8988T (cell line): ENCODE measurements around the gene TMC8.
"Not testable (repeated sequence)": the region's sequence is repeated elsewhere in the genome, so short reads cannot be mapped to it uniquely, and the experiment has no call there.

Experiments used
- DNase-seq: peaks from one replicate; pipeline ENCODE4 v3.0.0; 2011

Gene TMC8

DNA sequence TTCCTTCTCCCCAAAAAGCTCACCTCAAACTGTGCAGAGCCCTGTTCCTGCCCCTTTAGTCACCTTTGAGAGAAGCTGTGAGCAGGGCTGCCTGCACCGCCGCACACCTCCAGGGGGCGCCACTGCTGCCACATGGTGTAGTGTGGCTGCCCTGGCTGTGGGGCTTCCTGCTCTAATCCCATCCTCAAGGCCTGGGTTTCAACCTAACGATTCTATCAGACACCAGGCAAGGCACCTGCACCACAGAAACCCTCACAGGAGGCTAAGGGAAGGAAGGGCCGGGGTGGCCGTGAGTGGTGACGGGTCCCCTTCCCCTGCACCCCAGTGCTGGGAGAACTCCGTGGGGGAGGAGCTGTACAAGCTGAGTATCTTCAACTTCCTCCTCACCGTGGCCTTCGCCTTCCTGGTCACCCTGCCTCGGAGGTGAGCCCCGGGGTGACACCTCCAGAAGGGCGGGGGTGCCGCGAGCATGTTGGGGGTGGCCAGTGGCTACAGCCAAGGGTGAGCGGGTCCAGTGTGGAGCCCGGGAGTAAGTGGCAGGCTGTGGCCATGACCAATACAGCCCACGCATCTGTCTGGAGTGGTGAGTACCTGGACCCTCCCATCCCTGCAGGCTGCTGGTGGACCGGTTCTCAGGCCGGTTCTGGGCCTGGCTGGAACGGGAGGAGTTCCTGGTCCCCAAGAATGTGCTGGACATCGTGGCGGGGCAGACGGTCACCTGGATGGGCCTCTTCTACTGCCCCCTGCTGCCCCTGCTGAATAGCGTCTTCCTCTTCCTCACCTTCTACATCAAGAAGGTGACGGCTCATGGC, 7.0 kb downstream of the TMC8 start:
- no peak for DNase-seq

DNA sequence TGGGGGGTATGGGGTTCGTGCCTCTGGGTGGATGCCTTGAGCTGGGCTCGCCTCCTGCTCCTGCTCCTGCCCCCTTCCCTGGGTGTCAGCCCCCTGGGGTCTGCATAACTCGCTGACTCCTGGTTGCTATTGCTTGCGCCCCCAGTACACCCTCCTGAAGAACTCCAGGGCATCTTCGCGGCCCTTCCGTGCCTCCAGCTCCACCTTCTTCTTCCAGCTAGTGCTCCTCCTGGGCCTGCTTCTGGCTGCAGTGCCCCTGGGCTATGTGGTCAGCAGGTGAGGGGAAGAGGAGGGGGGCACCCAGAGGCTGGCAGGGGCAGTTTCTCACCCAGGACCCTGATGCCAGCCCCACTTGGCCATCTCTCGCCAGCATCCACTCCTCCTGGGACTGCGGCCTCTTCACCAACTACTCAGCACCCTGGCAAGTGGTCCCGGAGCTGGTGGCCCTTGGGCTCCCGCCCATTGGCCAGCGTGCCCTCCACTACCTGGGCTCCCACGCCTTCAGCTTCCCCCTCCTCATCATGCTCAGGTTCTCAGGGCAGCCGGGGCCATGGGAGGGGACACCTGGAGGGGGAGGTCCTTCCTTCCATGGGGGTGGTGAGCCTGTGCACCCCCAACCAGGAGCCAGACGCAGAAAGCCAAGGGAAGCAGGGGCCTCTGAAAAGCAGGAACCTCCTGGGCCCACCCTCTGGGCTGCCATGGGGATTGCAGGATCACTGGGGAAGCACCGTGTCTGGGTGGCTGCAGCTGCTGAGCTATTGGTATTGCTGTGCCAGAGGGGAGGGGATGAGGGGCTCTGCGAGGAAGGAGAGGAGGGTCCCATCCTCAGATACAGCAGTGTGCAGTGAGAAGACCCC, 7.9 kb downstream of the TMC8 start:
- no peak for DNase-seq

DNA sequence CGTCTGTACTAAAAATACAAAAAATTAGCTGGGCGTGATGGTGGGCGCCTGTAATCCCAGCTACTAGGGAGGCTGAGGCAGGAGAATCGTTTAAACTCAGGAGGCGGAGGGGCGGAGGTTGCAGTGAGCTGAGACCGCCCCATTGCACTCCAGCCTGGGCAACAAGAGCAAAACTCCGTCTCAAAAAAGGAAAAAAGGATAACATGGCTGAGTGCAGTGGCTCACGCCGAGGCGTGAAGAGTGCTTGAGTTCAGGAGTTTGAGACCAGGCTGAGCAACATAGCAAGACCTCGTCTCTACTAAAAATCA, 9.2 kb downstream of the TMC8 start:
- not testable (repeated sequence) for DNase-seq

DNA sequence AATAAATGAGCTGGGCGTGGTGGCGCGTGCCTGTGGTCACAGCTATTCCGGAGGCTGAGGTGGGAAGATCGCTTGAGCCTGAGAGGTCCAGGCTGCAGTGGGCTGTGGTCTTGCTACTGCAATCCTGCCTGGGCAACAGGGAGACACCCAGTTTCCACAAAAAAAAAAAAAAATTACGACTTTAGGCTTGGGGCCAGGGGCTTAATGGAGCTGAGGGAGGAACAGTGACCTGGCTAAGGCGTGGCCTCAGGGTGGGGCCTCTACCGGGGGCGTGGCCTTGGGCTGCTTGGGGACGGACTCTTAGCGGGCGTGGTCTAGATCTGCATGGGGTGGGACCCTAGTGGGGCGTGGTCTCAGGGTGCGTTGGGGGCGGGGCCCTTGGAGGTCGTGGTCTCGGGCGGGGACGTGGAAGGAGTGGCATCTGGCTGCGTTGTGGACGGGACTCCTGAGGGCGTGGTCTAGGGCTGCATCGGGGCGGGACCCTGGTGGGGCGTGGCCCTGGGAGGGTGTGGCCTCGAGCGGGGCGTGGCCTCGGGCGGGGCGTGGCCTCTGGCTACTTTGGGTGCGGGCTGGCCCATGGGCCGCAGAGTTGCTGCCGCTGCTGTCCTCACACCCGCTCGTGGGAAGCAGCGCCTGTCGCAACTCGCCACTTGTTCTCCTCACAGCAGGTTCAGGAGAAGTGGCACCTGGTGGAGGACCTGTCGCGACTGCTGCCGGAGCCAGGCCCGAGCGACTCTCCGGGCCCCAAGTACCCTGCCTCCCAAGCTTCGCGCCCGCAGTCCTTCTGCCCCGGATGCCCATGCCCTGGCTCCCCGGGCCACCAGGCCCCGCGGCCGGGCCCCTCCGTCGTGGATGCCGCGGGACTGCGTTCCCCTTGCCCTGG, 9.8 kb downstream of the TMC8 start:
- no peak for DNase-seq

DNA sequence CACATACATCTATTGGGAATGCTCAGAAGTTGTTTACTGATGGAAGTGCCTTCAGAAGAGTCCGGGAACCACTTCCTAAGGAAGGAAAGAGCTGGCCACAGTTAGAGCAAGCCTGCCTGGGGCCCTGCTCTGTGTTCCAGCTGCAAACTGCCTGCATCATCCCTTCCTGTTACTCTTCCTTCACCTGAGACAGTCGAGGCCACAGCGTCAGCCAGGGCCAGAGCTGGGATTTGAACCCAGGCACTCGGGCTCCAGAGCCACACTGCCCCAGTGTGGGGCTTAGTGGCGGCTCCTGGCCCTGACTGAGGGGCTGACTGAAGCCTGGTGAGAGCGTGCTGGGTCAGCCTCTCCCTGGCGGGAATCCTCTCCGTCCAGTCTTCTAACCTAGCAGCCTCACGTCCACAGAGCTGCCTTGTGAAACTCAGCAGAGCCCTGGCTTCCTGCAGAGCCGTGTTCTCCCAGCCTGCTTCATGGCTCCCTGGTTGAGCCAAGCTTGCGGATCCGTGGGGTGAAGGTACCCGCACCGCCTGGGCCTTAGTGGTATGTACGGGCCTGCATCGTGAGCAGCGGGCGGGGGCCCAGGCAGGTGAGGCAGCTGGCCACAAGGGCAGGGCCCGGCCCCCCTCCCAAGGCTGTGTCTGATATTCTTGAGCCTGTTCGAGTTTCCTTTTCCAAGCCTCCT, 11.0 kb downstream of the TMC8 start:
- DNase-seq = no peak

DNA sequence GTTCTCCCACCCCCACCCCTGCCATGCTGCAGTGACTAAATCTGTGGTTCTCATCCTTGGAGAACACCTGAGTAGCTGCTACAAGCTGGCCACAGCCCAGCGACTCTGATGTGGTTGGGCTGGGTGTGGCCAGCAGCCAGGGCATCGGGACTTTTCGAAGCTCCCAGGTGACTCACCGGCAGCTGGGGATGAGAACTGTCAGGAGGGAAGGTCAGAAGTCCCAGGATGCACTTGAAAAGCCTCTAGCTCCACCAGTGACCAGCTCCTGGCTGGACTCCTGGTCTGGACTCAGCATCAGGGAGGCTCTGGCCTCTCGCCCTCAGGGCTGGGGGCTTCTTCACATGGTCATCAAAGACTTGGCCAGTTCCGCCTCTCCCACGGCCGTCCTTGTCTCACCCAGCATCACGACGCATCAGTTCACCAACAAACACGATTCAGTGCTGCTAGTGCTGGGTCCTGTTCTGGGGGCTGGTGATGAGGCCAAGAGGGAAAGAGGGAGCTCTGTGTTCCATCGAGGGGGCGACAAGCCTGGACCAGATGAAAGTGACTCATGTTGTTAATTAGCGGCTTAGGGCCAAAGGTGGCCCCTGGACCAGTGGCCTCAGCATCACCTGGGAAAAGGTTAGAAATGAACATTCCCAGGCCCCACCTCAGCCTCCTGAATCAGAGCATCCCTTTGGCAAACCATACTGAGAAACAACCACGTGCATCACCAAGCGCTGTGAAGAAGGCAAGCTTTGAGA, 11.7 kb downstream of the TMC8 start:
- DNase-seq = no peak

DNA sequence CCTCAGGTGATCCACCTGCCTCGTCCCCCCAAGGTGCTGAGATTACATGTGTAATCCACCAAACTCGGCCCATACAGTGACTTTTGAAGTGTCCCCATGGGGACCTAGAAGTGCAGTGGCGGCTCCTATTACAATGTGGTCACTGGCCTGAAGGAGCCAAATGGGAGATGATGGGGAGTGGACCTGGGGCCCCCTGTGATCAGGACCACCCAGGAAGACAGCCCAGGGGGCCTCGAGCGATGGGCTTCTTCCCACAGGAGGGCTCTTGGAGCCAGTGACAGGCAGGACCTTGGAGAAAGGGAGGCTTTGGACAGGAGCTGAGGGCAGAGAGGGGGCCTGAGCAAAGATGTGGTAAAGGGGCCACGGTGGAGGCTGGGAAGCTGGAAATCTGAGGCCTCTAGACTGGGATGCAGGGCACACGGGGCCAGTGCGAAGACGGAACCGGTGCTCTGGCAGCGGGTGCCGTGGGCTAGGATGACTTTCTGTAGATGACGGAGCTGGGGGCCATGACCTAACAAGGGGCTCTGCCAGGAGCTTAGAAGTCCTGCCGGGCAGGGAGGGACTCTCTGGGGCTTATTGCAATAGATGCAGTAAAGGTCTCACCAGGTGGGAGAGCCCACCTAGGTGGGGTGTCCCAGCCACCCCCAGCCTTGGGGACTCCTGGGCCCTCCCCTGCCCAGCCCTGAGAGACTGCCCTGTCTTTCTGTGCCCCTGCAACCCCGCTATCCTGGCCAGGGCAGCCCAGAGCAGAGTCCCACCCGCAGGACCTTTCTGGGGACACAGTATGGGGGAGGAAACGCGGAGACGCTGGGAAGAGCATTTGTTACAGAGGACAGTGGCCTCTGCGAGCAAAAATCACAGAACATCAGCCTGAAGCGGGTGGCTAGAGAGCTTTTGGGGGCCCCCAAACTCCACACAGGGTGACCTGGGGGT, 12.9 kb downstream of the TMC8 start:
- no peak for DNase-seq

DNA sequence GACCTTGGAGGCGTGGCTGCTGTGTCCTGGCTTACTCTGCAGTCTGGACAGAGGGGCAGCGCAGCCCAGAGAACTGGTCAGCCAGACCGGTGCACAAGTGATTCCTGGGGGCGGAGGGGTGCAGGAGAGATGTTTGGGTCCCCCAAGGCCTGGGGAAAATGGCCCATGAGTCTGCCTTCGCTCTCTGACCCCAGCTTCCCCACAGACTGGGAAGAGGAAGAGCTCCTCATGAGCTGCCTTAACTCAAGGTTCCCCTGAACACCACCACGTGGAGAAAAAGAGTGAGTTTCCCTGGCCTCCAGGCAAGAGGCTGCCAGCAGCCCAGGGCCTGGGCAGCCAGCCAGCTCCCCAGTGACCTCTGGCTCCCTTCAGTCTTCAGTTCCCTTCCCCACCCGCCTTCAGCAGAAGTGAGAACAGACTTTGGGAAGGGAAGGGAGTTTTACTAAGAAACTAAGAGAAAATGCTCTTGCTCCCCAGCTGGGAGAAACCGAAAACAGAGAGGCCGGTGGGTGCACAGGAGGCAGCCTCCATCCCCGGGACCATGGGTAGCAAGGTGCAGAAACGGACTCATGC, 13.7 kb downstream of the TMC8 start:
- DNase-seq = no peak

DNA sequence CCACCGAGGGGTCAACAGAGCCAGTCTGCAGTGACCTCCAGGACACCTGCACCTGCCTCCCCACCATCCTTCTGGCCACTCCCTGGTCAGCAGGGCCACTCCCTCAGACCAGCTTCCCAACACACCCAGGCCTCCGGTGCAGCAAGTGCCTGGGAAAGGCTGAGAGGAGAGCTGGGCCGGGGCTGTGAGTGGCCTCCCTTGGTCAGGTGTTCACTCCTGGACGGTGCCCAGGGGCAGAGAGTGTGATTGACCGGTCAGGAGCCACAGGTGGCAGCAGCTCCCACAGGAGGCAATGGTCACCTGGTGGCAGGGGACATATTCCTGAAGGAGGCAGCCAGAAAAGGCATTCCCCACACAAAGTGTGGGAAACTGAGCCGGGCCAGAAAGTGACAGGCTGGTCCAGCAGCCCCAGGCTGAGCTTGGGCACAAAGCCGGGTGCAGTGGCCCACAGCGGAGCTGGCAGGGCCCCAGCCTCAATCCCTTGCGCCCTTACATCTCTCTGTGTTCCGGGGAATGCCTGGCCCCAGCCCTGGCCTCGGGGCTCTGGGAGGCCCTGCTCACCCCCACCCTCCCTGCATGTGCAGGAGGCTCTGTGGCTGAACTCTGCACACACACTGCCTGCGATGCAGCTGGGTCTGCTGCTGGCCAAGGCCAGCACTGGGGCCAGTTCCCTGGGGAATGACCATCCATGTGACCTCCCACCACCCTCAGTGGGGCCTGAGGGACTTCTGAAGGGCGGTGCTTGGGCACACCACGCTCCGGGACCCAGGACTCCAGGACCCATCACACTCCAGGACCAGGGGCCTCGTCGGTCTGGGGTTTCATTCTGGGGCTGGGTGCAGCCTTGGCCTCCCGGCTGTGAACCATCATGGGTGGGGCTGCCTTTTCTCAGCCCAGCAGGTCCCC, 14.4 kb downstream of the TMC8 start:
- no peak for DNase-seq

DNA sequence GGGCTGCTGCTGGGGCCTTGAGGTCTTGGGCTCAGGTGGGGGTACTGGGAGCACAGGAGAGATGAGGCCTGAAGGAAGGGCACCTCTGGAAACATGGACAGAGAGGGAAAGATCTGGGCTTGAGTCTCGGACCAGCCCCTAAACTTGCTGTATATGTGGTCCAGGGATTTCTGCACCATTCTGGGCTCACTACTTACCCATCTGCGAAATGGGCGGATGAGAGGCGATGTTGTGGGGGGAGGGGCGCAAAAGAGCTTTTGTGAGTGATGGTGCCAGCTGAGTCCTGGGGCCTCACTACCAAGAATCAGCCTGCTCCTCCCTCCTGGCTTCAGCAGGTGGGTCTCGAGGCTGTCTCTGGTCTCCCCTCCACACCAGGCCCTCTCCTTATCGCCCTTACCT, 15.9 kb downstream of the TMC8 start:
- no peak for DNase-seq

DNA sequence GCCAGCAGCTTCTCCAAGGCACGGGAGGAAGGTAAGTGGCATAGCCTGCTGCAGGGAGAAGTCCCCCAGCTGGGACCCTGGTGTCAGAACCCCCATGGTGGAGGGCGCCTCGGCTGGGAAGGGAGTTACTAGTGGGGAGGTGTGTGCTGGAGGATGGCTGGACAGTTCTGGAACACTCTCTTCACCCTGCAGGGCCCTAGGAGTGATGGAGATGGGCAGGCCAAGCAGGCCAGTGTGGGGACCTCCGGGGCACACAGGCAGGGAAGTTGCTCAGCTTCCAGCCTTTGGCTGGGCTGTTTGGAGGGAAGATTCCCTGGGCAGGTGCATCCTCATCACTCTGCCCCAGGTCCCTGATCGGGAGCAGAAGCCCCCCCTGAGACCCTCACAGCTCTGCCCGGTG, 16.3 kb downstream of the TMC8 start:
- DNase-seq = no peak

DNA sequence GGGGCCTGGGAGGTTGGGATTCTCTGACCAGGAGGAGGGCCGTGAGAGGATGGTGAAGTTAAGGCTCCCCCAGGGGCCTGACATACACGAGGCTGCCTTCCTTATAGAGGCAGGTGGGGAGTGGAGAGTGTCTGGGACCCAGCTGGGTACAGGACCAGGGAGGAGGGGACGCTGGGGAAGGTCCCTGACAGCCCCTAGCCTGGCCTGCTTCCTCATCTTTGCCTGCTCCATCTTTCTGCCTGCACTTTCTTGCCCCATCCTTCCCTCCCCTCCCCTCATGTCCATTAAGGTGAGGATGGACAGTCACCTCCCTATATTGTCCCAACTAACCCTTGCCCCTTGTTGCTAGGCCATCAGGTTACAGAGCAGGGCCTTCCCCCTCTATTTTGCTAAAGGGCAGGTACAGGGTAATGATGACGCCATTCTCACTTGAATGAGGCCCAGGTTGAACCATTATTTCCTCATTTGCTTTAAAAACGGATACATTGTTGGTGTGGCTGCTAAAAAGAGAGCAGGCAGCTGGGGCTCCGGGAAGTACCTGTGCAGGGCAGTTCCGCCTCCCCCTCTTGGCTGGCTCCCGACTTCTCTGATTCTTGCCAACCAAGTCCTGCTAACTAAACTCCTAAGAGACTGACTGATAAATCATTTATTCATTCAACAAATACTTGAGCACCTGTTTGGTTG, 16.9 kb downstream of the TMC8 start:
- DNase-seq = no peak

DNA sequence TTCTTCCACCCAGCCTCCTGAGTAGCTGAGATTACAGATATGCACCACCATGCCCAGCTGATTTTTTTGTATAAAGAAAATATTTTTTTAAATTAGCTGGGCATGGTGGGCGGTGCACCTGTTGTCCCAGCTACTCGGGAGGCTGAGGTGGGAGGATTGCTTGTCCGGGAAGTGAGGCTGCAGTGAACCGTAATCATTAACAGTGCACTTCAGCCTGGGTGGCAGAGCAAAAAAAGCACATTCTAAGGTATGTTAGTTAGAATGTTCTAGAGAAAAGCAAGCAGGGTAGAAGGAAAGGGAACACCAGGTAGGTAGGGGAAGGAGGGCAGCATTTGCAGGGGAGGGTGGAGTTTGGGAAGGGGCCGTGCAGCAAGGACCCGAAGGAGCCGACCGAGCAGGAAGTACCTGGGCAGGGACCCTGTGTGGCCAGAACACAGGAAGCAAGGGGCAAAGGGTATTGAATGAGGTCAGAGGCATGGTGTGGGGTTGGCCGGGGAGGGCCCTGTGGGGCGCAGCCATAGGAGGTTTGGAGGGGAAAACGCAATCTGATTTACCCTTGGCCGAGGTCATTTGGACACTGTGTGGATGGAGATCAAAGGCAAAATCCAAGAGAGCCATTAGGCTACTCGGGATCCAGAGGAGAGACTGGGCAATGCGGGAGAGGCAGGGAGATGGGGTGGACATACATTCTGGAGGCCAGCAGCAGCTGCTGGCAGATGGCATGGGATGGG, 17.9 kb downstream of the TMC8 start:
- DNase-seq = no peak

DNA sequence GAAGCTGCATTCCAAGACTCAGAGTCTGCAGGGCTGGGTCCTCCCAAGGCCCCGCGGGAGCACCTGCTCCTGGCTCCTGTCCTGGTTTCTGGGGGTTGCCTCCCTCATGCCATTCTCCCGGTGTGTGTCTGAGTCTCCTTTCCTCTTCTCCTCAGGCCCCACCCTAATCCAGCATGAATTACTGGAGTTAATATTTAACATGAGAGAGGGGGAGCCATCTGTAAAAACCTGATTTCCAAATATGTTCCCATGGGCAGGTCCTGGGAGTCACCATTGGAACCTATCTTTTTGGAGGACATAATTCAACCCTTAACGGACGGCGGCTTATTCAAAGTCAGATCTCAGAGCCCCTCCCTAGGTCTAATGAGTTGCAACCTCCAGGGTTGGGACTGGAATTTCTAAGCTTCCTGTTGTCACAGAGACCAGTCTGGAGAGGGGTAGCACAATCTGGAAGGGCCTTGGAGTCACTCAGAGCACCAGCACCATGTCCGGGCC, 21.0 kb downstream of the TMC8 start:
- no peak for DNase-seq

DNA sequence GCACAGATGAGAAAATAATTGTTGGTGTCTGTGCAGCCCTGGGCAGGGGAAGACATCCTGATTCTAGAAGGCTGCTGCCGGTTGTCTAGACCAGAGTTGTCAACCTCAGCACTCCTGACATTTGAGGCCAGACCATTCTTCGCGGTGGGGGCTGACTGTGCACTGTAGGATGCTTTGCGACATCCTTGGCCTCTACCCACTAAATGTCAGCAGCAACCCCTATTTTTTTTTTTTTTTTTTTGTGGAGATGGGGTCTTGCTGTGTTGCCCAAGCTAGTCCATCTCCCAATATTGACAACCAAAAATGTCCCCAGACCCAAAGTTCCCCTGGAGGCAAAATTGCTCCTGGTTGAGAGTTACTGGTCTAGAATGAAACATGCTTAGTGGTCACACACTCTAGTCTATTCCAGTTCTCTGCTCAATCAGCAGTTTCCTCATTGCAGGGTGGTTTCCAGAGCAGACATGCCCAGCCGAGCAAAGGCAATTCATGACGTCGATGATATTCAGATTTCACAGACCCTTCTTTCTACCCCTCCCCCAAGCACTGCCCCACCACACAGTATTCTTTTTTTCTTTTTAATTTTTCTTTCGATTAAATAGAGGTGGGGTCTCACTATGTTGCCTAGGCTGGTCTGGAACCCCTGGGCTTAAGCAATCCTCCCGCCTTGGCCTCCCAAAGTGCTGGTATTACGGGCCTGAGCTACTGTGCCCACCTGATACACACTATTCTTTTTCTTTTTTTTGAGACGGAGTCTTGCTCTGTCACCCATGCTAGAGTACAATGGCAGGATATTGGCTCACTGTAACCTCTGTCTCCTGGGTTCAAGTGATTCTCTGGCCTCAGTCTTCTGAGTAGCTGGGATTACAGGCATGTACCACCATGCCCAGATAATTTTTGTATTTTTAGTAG, 24.6 kb downstream of the TMC8 start:
- no peak for DNase-seq

DNA sequence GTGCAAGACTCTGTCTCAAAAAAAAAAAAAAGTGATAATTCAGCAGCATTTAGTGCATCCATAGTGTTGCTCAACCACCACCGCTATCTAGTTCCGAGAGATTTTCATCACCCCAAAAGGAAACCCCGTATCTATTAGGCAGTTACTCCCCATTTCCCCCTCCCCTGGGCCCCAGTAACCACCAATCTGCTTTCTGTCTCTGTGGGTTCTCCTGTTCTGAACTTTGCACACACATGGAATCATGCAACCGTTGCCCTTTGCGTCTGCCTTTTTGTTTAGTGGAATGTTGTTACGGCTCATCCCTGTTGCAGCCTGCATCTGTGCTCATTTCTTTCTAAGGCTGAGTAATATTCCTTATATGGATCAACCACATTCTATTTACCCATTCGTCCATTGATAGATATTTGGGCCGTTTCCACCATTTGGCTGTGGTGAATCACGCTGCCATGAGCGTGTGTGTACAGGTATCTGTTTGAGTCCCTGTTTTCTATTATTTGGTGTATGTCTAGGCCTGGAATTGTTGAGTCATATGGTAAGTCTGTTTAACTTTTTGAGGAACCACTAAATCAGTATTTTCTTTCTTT, 29.1 kb downstream of the TMC8 start:
- DNase-seq = no peak
